ENCODE data around the gene LARP4B.

DNA sequence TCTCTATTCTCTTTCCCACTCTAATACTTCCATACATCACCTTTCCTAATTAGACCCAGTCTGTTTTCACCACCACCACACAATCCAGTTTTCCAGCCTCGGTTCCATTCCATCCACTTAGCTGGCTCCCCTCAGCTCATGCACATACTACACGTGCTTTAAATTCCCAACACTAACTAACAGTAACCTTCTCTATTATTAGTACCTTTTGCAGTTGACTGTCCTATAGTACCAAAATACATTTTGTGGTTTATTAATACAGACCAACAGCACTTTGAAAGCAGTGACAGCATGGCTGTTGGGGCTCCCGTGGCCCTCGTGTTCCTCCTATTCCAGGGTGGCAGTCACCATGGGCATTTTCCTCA, 64.9 kb downstream of the LARP4B start:
- TF ChIP-seq GATA3 (IDR thresholded peaks at IDR 0.05; ENCODE audit: low read depth, low read length) (no peak), GATA2 (IDR thresholded peaks at IDR 0.05; ENCODE audit: low read depth, low read length) (no peak)
